Left lung (tissue), 10 donors: ENCODE measurements around the gene CMTM4. TPM values are rescaled to one million over a fixed set of nuclear protein-coding genes. Genes with fewer than 3 reads are reported as not detected.
"Not testable (repeated sequence)": the region's sequence is repeated elsewhere in the genome, so short reads cannot be mapped to it uniquely, and the experiment has no call there.

Experiments used
- ATAC-seq: fragments of 200-7000 bp; cut with Tn5 transposase; one replicate; pipeline ENCODE4 v1.9.1; 2020; ENCODE audit warnings: moderate library complexity
- DNase-seq, 4 donors: peaks; one replicate each; pipeline ENCODE4 v3.0.0-alpha.2; 2013 to 2020
- H3K27ac ChIP-seq, 2 donors: fragments of 200-600 bp; sonication (generic) in 1 of 2; one replicate each; pipeline versions ENCODE4 v1.5.0 to v1.8.0; 2020 to 2021
- H3K27me3 ChIP-seq, 2 donors: fragments of 200-600 bp; sonication (generic) in 1 of 2; one replicate each; pipeline versions ENCODE4 v1.5.0 to v1.8.0; 2020 to 2021
- H3K36me3 ChIP-seq, 2 donors: fragments of 200-600 bp; sonication (generic) in 1 of 2; one replicate each; pipeline versions ENCODE4 v1.5.0 to v1.8.0; 2020 to 2021
- H3K4me1 ChIP-seq, 2 donors: fragments of 200-600 bp; one replicate each; pipeline ENCODE4 v1.8.0; 2021
- H3K4me3 ChIP-seq, 2 donors: fragments of 200-600 bp; sonication (generic) in 1 of 2; one replicate each; pipeline versions ENCODE4 v1.5.0 to v1.8.0; 2020 to 2021; ENCODE audit warnings: mild to moderate bottlenecking in 1 of 2
- H3K9me3 ChIP-seq, 2 donors: fragments of 200-600 bp; sonication (generic) in 1 of 2; one replicate each; pipeline versions ENCODE4 v1.5.0 to v1.8.0; 2020 to 2021
- intact Hi-C, 2 donors: fragments of 100-400 bp; cut with DNase I; formaldehyde crosslinking; loops; one replicate each; pipeline versions ENCODE4 v1.11.2 to v1.14.2; 2022
- polyA plus RNA-seq, 6 donors: library from polyadenylated mRNA; unstranded; fragments of 120-200 nt; gene quantifications; one replicate each; pipeline ENCODE4 v1.2.1, GENCODE V29; 2013; ENCODE audit not compliant: insufficient read length in 6 of 6
- total RNA-seq, 2 donors: library from RNA; stranded (reverse); fragmentation: NEBNext Ultra II Directional; extraction: Animal tissue kit (Norgen Biotek cat#: 25700); gene quantifications; one replicate each; pipeline ENCODE4 v1.2.1, GENCODE V29; 2021
- TF ChIP-seq, protein P1 (sequence below), 2 donors: fragments of 200-600 bp; sonication (generic) in 1 of 2; IDR thresholded peaks; one replicate each; pipeline versions ENCODE4 v1.5.0 to v1.8.0; 2021; ENCODE audit warnings: antibody characterized with exemption in 2 of 2
- donor health status: DM: no; HTN: yes; CAD: no.
- donor health status: DM: no; HTN: no; CAD: no.

CMTM4 gene
- total and polyA plus RNA-seq, 8 donors, result 25.2 to 72.3 (median 34.6) TPM

GRCh38 chr16:66572356-66572755, 124.2 kb downstream of the CMTM4 start:
- Histone ChIP-seq H3K4me3 (no peak overlapping the region), H3K27me3 (peaks cover 0 to under 1% of the 10 kb centered on the region in 2 donors), H3K9me3 (no peaks in the 10 kb centered on the region), H3K4me1 (peaks cover 0 to 17% of the 10 kb centered on the region in 2 donors), H3K27ac (no peak overlapping the region), H3K36me3 (peaks cover 0 to 13% of the 10 kb centered on the region in 2 donors)
- DNase-seq (no peak), ATAC-seq (no peak)
- TF ChIP-seq, protein P1, sequence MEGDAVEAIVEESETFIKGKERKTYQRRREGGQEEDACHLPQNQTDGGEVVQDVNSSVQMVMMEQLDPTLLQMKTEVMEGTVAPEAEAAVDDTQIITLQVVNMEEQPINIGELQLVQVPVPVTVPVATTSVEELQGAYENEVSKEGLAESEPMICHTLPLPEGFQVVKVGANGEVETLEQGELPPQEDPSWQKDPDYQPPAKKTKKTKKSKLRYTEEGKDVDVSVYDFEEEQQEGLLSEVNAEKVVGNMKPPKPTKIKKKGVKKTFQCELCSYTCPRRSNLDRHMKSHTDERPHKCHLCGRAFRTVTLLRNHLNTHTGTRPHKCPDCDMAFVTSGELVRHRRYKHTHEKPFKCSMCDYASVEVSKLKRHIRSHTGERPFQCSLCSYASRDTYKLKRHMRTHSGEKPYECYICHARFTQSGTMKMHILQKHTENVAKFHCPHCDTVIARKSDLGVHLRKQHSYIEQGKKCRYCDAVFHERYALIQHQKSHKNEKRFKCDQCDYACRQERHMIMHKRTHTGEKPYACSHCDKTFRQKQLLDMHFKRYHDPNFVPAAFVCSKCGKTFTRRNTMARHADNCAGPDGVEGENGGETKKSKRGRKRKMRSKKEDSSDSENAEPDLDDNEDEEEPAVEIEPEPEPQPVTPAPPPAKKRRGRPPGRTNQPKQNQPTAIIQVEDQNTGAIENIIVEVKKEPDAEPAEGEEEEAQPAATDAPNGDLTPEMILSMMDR (IDR thresholded peaks at IDR 0.05), result no peak
- intact Hi-C loops, result no loop called here

DNA sequence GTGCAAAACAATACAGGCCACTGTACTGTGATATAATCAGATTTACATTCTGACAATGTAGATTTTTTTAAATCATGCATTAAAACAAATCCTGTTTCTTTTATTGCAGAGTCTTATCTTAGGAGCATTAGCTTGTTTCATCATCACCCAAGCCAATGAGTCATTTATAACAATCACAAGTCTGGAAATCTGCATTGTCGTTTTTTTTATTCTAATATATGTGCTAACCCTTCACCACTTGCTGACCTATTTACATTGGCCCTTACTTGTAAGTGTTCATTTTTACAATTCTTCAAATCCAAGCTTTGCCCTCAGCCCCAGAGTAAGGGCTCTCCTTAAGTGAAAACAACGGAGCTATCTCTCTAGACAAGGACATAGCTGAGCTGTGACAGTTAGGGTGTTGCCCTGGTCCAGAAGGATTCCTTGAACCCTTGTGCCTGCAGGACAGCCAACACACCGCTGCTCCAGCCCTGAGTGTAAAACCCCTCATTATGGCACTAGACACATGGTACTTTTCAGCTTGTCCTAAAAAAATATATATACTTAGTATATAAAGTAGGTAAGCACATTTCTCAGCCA, 126.6 kb downstream of the CMTM4 start:
- intact Hi-C loops, result no loop called here
- TF ChIP-seq, protein P1 (IDR thresholded peaks at IDR 0.05), result no peak
- Histone ChIP-seq H3K4me3 (no peak overlapping the region), H3K27ac (no peak overlapping the region), H3K4me1 (peaks cover 0 to 17% of the 10 kb centered on the region in 2 donors), H3K36me3 (peaks cover 0 to 37% of the 10 kb centered on the region in 2 donors), H3K27me3 (no peaks in the 10 kb centered on the region), H3K9me3 (no peaks in the 10 kb centered on the region)
- ATAC-seq (peak; percentile 75), DNase-seq (no peak)

DNA sequence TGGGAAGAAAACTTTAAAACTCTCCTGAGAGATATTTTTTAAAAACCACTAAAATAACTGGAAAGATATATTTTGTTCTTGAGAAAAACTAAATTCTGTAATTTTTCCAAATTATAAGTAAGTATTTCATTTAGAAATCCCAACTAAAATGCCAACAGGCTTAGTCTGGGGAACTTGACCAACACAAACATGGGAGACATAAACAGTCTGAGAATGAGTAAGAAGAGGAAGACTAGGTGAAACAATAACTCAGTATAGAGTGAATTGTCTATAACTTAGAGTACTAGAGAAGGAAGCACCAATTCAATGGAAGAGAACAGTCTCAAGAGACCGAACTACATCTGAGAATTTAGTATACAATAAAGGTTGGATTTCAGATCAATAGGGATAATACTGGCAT, 127.4 kb downstream of the CMTM4 start:
- DNase-seq (no peak), ATAC-seq (no peak)
- H3K27me3 ChIP-seq, result no peaks in the 10 kb centered on the region
- H3K36me3 ChIP-seq, result peaks cover 0 to 45% of the 10 kb centered on the region in 2 donors
- TF ChIP-seq, protein P1 (IDR thresholded peaks at IDR 0.05), result no peak
- intact Hi-C loops, result no loop called here
- H3K27ac ChIP-seq, result no peak overlapping the region
- H3K4me3 ChIP-seq, result no peak overlapping the region
- no peaks in the 10 kb centered on the region for H3K9me3 ChIP-seq
- H3K4me1 ChIP-seq, result peaks cover 0 to 17% of the 10 kb centered on the region in 2 donors

DNA sequence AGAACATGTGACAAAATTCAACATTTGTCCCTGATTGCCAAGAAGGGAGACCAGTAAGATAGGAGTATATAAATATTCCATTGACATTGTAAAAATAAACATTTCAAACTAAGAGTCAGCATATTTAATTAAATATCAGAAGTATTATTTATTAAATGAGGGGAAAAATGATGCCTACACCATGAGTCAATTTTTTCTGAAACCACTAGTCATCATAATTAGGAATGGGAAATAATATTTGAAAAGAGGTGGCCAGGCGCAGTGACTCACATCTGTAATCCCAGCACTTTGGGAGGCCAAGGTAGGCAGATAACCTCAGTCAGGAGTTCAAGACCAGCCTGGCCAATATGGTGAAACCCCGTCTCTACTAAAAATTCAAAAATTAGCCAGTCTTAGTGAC, 128.2 kb downstream of the CMTM4 start:
- TF ChIP-seq, protein P1 (IDR thresholded peaks at IDR 0.05), result no peak
- no peak for DNase-seq
- Histone ChIP-seq H3K9me3 (no peaks in the 10 kb centered on the region), H3K4me3 (no peak overlapping the region), H3K36me3 (peaks cover 0 to 53% of the 10 kb centered on the region in 2 donors), H3K27ac (no peak overlapping the region), H3K27me3 (no peaks in the 10 kb centered on the region), H3K4me1 (peaks cover 0 to 17% of the 10 kb centered on the region in 2 donors)
- ATAC-seq, result no peak
- intact Hi-C loops, result no loop called here

- H3K4me3 ChIP-seq, DNase-seq, H3K9me3 ChIP-seq, H3K27ac ChIP-seq, H3K27me3 ChIP-seq, intact Hi-C loops, ATAC-seq: not testable (repeated sequence)
- Histone ChIP-seq H3K36me3 (peaks cover 0 to 61% of the 10 kb centered on the region in 2 donors), H3K4me1 (peaks cover 0 to 21% of the 10 kb centered on the region in 2 donors)
Observed at GRCh38 chr16:66567270-66567669, 129.3 kb downstream of the CMTM4 start.
